ENCODE measurements around the gene OR1F1.

Gene OR1F1

DNA sequence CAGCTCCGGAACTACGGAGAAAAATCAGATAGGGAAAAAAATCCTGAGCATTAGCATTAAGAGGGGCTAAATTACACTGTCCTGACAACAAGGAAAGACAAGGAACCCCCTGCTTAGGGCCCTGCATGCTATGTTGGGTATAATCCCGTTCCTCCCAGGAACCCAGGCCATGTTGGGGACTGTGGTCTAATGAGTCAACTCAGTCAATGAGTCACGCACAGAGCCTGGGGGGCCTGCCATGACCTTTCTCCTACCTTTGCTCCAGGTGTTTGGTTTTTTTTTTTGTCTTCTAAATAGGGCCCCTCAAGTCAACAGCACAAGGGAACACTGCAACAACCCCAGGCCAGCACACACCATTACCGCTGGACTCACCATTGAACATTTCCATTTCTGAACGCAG is 55.9 kb downstream of the OR1F1 start:
- in situ Hi-C loops (cut with MboI; ENCODE audit: low sequenced_read_pairs): no loop called here

DNA sequence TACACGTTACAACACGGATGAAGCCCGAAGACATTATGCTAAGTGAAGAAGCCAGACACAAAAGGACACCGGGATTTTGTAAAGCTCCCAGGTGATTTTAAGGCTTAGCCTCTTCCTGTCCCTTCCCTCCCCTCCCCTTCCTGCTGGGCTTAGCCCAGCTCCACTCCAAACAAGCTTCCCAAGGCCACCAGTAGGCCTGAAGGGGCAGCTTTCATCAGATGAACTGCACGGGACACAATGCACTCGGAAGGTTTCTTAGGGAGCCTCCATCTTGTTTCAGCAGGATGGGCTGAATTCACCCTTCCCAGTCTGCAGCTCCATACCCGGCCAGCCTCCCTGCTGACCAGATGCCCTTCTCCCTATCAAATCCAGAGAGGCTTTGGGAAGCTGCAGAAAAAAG is 58.0 kb downstream of the OR1F1 start:
- in situ Hi-C loops (cut with MboI; ENCODE audit: low sequenced_read_pairs): no loop called here

GRCh38 chr16:3246876-3247275 is 58.9 kb downstream of the OR1F1 start:
- in situ Hi-C loops (cut with MboI; ENCODE audit: low sequenced_read_pairs): no loop called here

DNA sequence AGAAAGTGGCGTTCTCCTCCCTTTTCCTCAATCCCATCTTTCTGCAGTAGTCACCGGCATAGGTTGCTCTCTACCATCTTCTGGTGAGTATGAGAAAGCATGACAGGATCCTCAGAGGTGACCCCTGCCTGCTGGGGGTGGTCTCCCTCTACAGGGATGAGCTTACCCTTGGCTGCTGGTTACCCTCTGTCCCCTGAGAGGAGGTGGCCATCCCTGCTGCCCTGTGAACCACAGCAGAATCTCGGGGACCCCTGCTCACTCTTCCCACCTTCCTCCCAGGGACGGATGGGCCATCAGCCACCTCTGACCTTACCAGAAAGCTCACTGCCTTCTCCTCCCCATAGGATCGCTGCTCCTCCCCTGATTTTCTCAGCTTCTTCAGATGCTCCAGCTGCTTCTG is 60.6 kb downstream of the OR1F1 start:
- in situ Hi-C loops (cut with MboI; ENCODE audit: low sequenced_read_pairs): no loop called here

- in situ Hi-C loops (cut with MboI; ENCODE audit: low sequenced_read_pairs): no loop called here
These were observed 61.0 kb downstream of the OR1F1 start for GRCh38 chr16:3249020-3249419.

DNA sequence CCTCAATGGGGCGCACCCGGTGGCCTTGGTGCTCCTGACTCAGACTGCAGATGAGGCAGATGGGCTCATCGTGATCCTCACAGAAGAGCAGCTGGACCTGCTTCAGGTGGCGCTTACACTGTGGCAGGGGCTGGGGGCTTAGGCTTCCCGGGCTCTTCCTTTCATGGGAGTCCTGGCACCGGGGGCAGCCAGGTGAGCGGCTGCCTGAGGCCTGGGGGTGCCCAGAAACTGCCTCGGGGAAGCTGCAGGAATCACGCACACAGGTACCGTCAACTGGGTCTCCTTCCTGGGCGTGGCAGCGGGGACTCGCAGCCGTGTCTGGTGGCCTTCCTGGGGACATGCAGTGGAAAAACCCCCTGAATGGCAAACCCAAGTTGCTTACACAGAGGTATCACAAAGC is 61.4 kb downstream of the OR1F1 start:
- in situ Hi-C loops (cut with MboI; ENCODE audit: low sequenced_read_pairs): no loop called here

DNA sequence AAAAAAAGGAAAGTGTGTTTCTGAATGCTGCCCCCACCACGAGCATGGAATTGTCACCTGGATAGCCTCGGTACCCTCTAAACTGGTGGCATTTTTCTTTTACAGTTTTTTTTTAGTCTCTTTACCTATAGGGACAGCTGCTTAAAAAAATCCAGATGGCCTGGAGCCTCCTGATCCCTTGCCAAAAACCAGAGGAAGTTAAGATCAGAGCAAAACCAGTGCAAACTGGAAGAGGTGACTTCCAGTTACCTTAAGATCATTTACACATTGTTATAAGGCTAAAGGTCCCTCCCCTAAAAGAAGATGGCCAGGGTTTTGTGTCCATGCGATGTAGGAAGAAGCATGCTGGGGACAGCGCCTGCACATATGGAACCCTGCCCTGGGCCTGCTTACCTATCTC is 65.0 kb downstream of the OR1F1 start:
- in situ Hi-C loops (cut with MboI; ENCODE audit: low sequenced_read_pairs): no loop called here

DNA sequence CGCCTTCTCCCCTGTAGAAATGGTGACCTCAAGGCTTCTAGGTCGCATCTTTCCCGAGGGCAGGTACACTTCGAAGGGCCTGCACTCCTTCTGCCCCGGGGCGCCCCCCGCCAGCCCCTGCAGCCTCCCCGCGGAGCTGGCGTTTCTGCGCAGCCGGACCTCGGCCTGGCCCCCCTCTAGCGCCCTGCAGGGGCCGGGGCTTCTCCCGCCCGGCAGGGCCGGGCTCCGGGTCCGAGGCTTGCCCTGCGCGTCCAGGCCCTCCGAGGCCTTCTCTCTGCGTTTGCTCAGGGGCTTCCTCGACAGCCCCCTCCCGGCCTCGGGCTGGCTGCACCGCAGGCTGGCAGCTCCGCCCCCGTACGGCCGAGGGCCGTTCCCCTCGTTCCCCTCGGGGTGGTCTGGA is 66.3 kb downstream of the OR1F1 start:
- in situ Hi-C loops (cut with MboI; ENCODE audit: low sequenced_read_pairs): no loop called here
